ENCODE measurements around the gene POPDC2.

POPDC2 gene

DNA sequence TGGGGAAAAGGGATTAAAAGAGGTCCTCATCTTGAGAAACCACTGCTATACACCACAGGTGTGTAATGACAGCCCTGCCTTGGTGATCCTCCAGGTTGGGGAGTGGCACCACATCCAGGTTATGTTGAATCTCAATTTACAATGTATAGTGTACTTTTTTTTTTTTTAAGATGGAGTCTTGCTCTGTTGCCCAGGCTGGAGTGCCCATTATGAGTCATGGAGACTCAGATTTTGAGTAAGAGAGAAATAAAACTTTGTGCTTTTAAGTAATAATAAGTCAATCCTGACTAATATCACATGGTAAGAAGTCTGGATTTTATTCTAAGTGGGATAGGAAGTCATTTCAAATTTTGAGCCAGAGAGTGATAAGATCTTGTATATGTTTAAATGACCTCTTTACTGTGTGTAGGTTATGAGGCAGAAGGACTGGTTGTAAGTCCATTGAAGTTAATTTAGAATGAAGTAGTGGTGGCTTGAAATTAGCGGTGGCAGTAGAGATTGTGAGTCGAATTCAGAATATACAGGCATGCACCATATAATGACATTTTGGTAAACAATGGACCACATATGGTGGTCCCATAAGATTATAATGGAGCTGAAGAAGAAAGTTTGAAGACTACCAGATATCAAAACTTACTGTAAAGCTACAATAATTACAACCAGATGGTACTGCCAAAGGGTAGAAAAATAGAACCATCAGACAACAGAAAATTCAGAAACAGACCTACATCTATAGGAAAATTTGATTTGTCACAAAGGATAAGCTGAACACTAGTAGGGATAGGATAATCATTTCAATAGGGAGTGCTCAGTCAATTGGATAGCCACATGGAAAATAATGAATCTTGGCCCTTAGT, 20.7 kb downstream of the POPDC2 start:
- no peak for DNase-seq (ENCODE audit: low read depth)
- H3K4me3 ChIP-seq (ENCODE audit: low read length): no peak overlapping the region
- TF ChIP-seq, protein P1, sequence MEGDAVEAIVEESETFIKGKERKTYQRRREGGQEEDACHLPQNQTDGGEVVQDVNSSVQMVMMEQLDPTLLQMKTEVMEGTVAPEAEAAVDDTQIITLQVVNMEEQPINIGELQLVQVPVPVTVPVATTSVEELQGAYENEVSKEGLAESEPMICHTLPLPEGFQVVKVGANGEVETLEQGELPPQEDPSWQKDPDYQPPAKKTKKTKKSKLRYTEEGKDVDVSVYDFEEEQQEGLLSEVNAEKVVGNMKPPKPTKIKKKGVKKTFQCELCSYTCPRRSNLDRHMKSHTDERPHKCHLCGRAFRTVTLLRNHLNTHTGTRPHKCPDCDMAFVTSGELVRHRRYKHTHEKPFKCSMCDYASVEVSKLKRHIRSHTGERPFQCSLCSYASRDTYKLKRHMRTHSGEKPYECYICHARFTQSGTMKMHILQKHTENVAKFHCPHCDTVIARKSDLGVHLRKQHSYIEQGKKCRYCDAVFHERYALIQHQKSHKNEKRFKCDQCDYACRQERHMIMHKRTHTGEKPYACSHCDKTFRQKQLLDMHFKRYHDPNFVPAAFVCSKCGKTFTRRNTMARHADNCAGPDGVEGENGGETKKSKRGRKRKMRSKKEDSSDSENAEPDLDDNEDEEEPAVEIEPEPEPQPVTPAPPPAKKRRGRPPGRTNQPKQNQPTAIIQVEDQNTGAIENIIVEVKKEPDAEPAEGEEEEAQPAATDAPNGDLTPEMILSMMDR (conservative IDR thresholded peaks at IDR 0.05; ENCODE audit: low read length): no peak

DNA sequence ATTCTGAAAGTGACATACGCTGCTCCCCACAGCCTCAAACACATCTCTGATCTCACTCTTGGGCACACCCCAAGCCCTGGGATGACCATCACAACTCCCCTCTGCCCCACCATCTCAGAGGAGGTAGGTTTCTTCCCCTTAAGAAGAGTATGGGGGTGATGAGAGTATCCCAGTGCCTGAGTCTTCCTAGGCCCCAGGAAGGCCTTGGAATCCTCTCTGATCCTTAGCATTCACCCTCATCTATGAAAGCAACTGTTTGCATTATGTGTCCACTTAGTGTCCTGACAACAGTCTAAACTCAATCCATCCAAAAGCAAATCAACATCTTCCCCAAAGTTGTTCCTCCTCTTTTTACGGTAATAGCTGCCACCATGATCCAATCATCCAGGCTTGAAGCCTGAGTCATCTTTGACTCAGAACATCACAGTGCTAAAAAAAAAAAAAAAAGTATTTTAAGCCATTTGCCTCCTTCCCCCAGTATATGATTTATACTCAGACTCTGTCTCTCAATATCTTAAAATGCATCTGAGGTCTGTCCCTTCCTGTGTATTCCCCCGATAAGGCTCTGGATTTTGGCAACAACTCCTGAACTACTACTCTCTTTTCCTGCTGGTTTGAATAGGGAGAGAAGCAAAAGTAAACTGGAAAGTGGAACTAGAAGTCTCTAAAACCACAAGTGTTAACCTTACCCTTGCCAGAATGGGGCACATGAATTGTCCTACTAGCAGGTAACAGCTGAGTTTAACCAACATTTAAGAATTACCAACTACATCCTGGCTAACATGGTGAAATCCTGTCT, 22.5 kb downstream of the POPDC2 start:
- TF ChIP-seq, protein P1 (conservative IDR thresholded peaks at IDR 0.05; ENCODE audit: low read length): no peak
- peak; percentile 90 for DNase-seq (ENCODE audit: low read depth)
- no peak overlapping the region for H3K4me3 ChIP-seq (ENCODE audit: low read length)

DNA sequence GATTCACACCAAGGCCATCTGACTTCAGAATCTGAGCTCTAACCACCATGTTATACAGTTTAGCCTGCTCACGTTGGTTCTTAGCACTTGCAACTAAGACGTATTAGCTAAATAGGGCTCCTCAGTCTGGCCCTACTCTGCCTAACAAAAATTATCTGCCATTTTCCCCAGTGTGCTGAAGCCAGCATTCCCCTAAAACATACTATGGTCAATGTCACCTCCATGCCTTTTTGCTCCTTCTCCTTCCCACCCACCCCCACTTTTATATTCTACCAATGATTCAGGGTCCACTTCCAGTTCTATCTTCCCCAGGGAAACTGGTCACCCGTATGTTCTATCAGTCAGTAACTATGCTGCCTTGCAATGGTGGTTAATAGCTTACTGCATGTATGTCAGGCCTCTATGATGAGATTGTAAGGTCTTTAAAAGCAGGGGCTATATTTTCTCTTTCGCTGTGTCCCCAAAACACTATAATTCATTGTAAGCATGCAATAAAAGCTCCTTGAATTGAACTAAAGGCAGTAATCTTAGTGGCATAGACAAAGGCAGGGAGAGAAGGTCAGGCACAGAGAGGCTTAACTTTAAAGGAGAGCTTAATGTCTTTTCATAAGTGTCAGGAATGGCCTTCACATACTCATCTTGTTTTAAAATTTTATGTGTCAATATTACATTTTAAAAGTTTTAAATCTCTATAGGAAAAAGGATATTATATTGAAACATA, 23.3 kb downstream of the POPDC2 start:
- TF ChIP-seq, protein P1 (conservative IDR thresholded peaks at IDR 0.05; ENCODE audit: low read length): no peak

DNA sequence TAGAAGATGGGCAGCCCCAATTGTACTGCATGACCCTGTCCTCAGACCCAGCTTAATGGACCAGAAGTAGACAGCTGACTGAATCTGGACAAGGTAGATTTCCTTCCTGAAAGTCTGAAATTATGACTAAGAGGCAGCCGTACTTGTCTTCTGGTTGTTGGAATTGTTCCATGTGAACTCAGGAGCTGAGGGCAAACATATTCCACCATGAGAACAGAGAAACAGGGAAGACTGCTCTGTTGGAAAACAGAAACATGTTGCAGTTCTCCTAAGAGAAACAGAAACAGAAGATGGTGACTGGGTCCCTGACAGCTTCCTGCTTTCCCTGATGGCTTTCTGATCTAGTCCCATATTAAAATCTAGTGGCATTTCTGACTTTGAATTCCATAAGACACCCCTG, 24.1 kb downstream of the POPDC2 start:
- no peak overlapping the region for H3K4me3 ChIP-seq (ENCODE audit: low read length)
- TF ChIP-seq, protein P1 (conservative IDR thresholded peaks at IDR 0.05; ENCODE audit: low read length): no peak
- DNase-seq (ENCODE audit: low read depth): peak; percentile 39

More for the DNA sequence above, 23.3 kb downstream of the POPDC2 start:
- no peak for DNase-seq (ENCODE audit: low read depth)
- H3K4me3 ChIP-seq (ENCODE audit: low read length): no peak overlapping the region

DNA sequence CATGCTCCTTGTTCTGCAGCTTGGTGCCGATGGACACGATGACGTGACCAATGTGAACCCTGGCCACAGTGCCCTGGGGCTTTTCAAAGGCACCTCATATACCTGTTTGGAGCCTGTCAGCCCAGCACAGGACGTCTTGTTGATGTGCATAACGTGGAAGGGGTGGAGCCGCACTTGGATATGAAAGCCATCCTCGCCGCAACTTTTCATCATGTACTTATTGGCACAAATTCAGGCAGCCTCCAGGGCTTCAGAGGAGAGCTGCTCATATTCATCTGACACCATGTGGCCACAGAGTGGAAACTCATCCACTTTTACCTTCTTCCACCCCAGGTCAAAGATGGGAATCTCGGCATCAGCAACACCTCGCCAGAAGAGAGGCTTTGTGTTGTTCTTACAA, 24.7 kb downstream of the POPDC2 start:
- TF ChIP-seq, protein P1 (conservative IDR thresholded peaks at IDR 0.05; ENCODE audit: low read length): no peak
- no peak for DNase-seq (ENCODE audit: low read depth)

DNA sequence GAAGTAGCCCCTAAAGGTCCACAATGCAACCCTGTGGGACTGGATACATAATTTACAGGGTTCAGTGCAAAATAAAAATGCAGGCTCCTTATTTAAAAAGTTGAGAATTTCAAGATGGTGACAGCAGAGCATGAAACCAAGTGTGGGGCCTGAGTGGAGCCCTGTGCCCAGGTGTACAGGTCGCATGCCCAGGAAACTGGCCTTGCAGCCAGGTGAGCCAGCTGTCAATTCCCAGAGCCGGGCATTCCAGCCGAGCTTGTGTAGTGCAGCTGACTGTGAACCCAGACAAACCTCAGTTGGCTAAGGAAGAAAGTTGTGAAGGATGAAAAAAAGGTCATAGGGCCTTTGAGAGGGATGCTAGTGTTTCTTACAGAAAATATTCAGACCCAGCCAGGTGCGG, 27.6 kb downstream of the POPDC2 start:
- TF ChIP-seq, protein P1 (conservative IDR thresholded peaks at IDR 0.05; ENCODE audit: low read length): no peak
- no peak for DNase-seq (ENCODE audit: low read depth)
- H3K4me3 ChIP-seq (ENCODE audit: low read length): no peak overlapping the region

More for the DNA sequence above, 24.7 kb downstream of the POPDC2 start:
- no peak overlapping the region for H3K4me3 ChIP-seq (ENCODE audit: low read length)
